HepG2 (cell line): ENCODE results near the gene SYT9. TPM values are rescaled to one million over a fixed set of nuclear protein-coding genes. Genes with fewer than 3 reads are reported as not detected.

Experiments used
- EHMT2 ChIP-seq: fragments of 200-600 bp; sonication (generic); IDR thresholded peaks from 2 replicates; pipeline ENCODE4 v1.7.0; 2017; ENCODE audit warnings: antibody characterized with exemption, low read depth, low read length, borderline replicate concordance
- ELF1 ChIP-seq: sonication (generic); formaldehyde crosslinking; IDR thresholded peaks from 2 replicates; pipeline ENCODE4 v1.4.0; 2020; ENCODE audit warnings: missing genetic modification reagents
- NCOR1 ChIP-seq: fragments of 200-600 bp; sonication (generic); IDR thresholded peaks from 2 replicates; pipeline ENCODE4 v1.7.0; 2017; ENCODE audit warnings: antibody characterized with exemption, low read length, borderline replicate concordance
- RBAK ChIP-seq: sonication (generic); formaldehyde crosslinking; IDR thresholded peaks from 2 replicates; pipeline ENCODE4 v1.5.1; 2020; ENCODE audit warnings: mild to moderate bottlenecking, missing genetic modification reagents
- RXRB ChIP-seq: IDR thresholded peaks from 2 replicates; pipeline ENCODE4 v1.6.1; 2016; ENCODE audit warnings: borderline replicate concordance, missing genetic modification reagents, missing compliant biosample characterization
- SOX6 ChIP-seq, 2 experiments: fragments of 450-650 bp in 1 of 2; sonication (generic) in 1 of 2; formaldehyde crosslinking in 1 of 2; IDR thresholded peaks; 2 replicates each; pipeline versions ENCODE4 v1.4.0 to v1.6.1; 2017 to 2020; ENCODE audit warnings: antibody characterized with exemption in 1 of 2, mild to moderate bottlenecking in 1 of 2, missing genetic modification reagents in 1 of 2
- WIZ ChIP-seq: sonication (generic); formaldehyde crosslinking; IDR thresholded peaks from 2 replicates; pipeline ENCODE4 v1.5.1; 2020; ENCODE audit warnings: mild to moderate bottlenecking, missing genetic modification reagents
- ZEB1 ChIP-seq: IDR thresholded peaks from 2 replicates; pipeline ENCODE4 v1.6.1; 2012; ENCODE audit warnings: mild to moderate bottlenecking, low read depth, inconsistent platforms; ENCODE audit not compliant: insufficient replicate concordance
- ZFP36L2 ChIP-seq: sonication (generic); formaldehyde crosslinking; IDR thresholded peaks from 2 replicates; pipeline ENCODE4 v1.4.0; 2020; ENCODE audit warnings: missing genetic modification reagents
- ZIK1 ChIP-seq: sonication (generic); formaldehyde crosslinking; IDR thresholded peaks from 2 replicates; pipeline ENCODE4 v1.5.0; 2020; ENCODE audit warnings: mild to moderate bottlenecking, low read depth, missing genetic modification reagents, borderline replicate concordance
- polyA plus RNA-seq, 8 experiments: library from polyadenylated mRNA; depleted of rRNA in 3 of 8; stranded (reverse) in 7 of 8; unstranded in 1 of 8; fragments of >200 nt; fragmentation: Illumina TruSeq in 4 of 8; extraction: Trizol in 4 of 8; gene quantifications; 2 replicates each; pipeline versions ENCODE4 v1.2.1 to v1.2.3, GENCODE V29; 2011 to 2016; ENCODE audit warnings: low read depth in 4 of 8, missing spikeins in 1 of 8, mixed read lengths in 1 of 8; ENCODE audit not compliant: insufficient read depth in 1 of 8
- total RNA-seq, 5 experiments: library from RNA; depleted of rRNA; stranded (reverse); fragments of >200 nt; fragmentation: Illumina TruSeq; extraction: Trizol; gene quantifications; 2 replicates each; pipeline ENCODE4 v1.2.3, GENCODE V29; 2016; ENCODE audit warnings: low read depth in 1 of 5
- TF ChIP-seq, protein P1 (sequence below): sonication (generic); formaldehyde crosslinking; IDR thresholded peaks from 2 replicates; pipeline ENCODE4 v1.4.0; 2020; ENCODE audit warnings: missing genetic modification reagents, mild to moderate bottlenecking, borderline replicate concordance
- TF ChIP-seq, protein P2 (sequence below): IDR thresholded peaks from 2 replicates; pipeline ENCODE4 v1.6.1; 2016; ENCODE audit warnings: missing genetic modification reagents, missing compliant biosample characterization
- TF ChIP-seq, protein P3 (sequence below): sonication (generic); formaldehyde crosslinking; IDR thresholded peaks from 2 replicates; pipeline ENCODE4 v1.4.0; 2020; ENCODE audit warnings: missing genetic modification reagents
- TF ChIP-seq, protein P4 (sequence below): IDR thresholded peaks from 2 replicates; pipeline ENCODE4 v1.6.1; 2018; ENCODE audit warnings: missing genetic modification reagents, mild to moderate bottlenecking, missing compliant biosample characterization
- TF ChIP-seq, protein P5 (sequence below): IDR thresholded peaks from 2 replicates; pipeline ENCODE4 v1.6.1; 2016; ENCODE audit warnings: missing compliant biosample characterization, missing genetic modification reagents, borderline replicate concordance
- TF ChIP-seq, protein P6 (sequence below): sonication (generic); formaldehyde crosslinking; IDR thresholded peaks from 2 replicates; pipeline ENCODE4 v1.4.0; 2020; ENCODE audit warnings: missing genetic modification reagents, borderline replicate concordance

Gene SYT9
- total and polyA plus RNA-seq, 2 of the 13 experiments (the other 11 are each of a cell fraction or from before 2014, with no cell fraction given): not detected

DNA sequence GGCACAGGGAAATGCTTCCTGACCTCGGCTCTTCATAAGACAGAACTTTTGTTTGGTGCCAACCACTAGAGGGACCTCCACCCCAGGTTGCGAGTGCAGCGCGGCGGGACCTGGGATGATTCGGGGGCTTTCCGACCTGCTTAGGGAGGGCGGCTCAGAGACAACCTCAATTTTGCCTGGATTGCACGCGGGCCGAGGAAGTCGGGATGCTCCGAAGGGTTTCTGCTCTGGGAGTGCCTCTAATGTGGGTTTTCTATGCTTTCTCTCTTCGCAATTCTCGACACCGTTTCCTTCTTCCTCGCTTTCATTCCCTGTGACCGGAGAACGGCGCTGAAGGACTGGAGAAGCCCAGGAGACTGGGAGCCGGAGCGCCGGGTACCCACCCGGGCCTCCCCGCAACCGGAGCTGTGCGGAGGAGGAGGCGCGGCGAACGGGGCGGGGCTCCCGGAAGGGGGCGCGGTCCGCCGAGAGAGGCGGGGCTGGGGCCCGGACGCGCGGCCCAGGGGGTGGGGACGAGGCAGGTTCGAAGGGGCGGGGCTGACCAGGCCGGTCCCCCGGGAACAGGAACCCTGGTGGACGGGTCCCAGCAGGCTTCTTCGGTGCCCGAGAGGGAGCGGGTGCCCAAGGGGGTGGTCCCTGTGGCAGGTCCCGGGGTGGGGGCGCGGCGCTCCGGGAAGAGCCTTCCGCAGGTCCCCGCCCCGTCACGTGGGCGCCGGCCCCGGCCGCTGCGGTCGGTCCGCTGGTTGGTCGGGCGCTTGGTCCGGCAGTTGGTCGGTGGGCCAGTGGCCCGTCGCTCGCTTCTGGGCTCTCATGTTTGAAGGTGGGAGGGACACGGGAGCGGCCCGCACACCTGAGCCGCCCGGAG, 261.8 kb downstream of the SYT9 start, which contains the start of gene PPFIBP2 (continued):
- TF ChIP-seq, protein P1, sequence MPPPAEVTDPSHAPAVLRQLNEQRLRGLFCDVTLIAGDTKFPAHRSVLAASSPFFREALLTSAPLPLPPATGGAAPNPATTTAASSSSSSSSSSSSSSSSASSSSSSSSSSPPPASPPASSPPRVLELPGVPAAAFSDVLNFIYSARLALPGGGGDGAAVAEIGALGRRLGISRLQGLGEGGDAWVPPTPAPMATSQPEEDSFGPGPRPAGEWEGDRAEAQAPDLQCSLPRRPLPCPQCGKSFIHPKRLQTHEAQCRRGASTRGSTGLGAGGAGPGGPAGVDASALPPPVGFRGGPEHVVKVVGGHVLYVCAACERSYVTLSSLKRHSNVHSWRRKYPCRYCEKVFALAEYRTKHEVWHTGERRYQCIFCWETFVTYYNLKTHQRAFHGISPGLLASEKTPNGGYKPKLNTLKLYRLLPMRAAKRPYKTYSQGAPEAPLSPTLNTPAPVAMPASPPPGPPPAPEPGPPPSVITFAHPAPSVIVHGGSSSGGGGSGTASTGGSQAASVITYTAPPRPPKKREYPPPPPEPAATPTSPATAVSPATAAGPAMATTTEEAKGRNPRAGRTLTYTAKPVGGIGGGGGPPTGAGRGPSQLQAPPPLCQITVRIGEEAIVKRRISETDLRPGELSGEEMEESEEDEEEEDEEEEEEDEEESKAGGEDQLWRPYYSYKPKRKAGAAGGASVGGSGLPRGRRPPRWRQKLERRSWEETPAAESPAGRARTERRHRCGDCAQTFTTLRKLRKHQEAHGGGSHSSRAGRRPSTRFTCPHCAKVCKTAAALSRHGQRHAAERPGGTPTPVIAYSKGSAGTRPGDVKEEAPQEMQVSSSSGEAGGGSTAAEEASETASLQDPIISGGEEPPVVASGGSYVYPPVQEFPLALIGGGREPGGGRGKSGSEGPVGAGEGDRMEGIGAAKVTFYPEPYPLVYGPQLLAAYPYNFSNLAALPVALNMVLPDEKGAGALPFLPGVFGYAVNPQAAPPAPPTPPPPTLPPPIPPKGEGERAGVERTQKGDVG (CRISPR knock-in tag): no peak
- TF ChIP-seq ZEB1 (peak; percentile 42), RBAK (no peak), ZIK1 (CRISPR knock-in tag) (0 out of 2 replicates have a peak, but pooled peaks have one; percentile 36), ELF1 (CRISPR knock-in tag) (no peak; the same call in 1 of the 2 replicates), EHMT2 (no peak), ZFP36L2 (no peak), WIZ (CRISPR knock-in tag) (no peak), SOX6 (IDR thresholded peaks at IDR 0.05) (no peak), SOX6 (CRISPR knock-in tag; IDR thresholded peaks at IDR 0.05) (peak; percentile 48), RXRB (no peak), NCOR1 (0 out of 2 replicates have a peak, but pooled peaks have one; percentile 17)
- TF ChIP-seq, protein P2, sequence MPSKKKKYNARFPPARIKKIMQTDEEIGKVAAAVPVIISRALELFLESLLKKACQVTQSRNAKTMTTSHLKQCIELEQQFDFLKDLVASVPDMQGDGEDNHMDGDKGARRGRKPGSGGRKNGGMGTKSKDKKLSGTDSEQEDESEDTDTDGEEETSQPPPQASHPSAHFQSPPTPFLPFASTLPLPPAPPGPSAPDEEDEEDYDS (CRISPR knock-in tag): no peak
- TF ChIP-seq, protein P3, sequence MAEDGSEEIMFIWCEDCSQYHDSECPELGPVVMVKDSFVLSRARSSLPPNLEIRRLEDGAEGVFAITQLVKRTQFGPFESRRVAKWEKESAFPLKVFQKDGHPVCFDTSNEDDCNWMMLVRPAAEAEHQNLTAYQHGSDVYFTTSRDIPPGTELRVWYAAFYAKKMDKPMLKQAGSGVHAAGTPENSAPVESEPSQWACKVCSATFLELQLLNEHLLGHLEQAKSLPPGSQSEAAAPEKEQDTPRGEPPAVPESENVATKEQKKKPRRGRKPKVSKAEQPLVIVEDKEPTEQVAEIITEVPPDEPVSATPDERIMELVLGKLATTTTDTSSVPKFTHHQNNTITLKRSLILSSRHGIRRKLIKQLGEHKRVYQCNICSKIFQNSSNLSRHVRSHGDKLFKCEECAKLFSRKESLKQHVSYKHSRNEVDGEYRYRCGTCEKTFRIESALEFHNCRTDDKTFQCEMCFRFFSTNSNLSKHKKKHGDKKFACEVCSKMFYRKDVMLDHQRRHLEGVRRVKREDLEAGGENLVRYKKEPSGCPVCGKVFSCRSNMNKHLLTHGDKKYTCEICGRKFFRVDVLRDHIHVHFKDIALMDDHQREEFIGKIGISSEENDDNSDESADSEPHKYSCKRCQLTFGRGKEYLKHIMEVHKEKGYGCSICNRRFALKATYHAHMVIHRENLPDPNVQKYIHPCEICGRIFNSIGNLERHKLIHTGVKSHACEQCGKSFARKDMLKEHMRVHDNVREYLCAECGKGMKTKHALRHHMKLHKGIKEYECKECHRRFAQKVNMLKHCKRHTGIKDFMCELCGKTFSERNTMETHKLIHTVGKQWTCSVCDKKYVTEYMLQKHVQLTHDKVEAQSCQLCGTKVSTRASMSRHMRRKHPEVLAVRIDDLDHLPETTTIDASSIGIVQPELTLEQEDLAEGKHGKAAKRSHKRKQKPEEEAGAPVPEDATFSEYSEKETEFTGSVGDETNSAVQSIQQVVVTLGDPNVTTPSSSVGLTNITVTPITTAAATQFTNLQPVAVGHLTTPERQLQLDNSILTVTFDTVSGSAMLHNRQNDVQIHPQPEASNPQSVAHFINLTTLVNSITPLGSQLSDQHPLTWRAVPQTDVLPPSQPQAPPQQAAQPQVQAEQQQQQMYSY (CRISPR knock-in tag): peak; percentile 17; the same call in 1 of the 2 replicates
- TF ChIP-seq, protein P4, sequence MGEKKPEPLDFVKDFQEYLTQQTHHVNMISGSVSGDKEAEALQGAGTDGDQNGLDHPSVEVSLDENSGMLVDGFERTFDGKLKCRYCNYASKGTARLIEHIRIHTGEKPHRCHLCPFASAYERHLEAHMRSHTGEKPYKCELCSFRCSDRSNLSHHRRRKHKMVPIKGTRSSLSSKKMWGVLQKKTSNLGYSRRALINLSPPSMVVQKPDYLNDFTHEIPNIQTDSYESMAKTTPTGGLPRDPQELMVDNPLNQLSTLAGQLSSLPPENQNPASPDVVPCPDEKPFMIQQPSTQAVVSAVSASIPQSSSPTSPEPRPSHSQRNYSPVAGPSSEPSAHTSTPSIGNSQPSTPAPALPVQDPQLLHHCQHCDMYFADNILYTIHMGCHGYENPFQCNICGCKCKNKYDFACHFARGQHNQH (CRISPR knock-in tag): no peak
- TF ChIP-seq, protein P5, sequence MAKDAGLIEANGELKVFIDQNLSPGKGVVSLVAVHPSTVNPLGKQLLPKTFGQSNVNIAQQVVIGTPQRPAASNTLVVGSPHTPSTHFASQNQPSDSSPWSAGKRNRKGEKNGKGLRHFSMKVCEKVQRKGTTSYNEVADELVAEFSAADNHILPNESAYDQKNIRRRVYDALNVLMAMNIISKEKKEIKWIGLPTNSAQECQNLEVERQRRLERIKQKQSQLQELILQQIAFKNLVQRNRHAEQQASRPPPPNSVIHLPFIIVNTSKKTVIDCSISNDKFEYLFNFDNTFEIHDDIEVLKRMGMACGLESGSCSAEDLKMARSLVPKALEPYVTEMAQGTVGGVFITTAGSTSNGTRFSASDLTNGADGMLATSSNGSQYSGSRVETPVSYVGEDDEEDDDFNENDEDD (CRISPR knock-in tag): peak; percentile 20; the same call in 1 of the 2 replicates
- TF ChIP-seq, protein P6, sequence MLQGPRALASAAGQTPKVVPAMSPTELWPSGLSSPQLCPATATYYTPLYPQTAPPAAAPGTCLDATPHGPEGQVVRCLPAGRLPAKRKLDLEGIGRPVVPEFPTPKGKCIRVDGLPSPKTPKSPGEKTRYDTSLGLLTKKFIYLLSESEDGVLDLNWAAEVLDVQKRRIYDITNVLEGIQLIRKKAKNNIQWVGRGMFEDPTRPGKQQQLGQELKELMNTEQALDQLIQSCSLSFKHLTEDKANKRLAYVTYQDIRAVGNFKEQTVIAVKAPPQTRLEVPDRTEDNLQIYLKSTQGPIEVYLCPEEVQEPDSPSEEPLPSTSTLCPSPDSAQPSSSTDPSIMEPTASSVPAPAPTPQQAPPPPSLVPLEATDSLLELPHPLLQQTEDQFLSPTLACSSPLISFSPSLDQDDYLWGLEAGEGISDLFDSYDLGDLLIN (CRISPR knock-in tag): no peak
